ENCODE data around the gene JRKL. TPM values are rescaled to one million over a fixed set of nuclear protein-coding genes. Genes with fewer than 3 reads are reported as not detected.

JRKL gene
- total RNA-seq = 7.9 and 11.9 TPM in 2 replicates

GRCh38 chr11:96389720-96390487 lies at the start of gene JRKL, which contains the start of gene CCDC82:
JRKL (plus strand) TSS chr11:96390013; CDS start chr11:96390650, 637 bp downstream.
CCDC82 (minus strand) TSS chr11:96389912; CDS start chr11:96384747, 5,165 bp downstream.

GRCh38 chr11:96342961-96343711 lies 46.7 kb upstream of the JRKL start, which contains the start of gene MAML2:
MAML2 (minus strand) TSS chr11:96343195; CDS start chr11:96341895, 1,300 bp downstream.

Other genes starting within 250 kb of the JRKL start
- gene MAML2, start 46.8 kb upstream of the JRKL start, total RNA-seq = 23.7 and 23.9 TPM in 2 replicates
- 10.3 and 13.9 TPM in 2 replicates for gene CCDC82, start 101 bp upstream of the JRKL start, total RNA-seq